LNCAP (cell line): Measurements from ENCODE around the gene NRG2.

ENCODE experiments used
- CTCF ChIP-seq: fragments of 450-650 bp; IDR thresholded peaks from 2 replicates; pipeline ENCODE4 v1.5.1; 2017; ENCODE audit warnings: mild to moderate bottlenecking

NRG2 gene

GRCh38 chr5:140073296-140073695, 30.2 kb upstream of the NRG2 start:
- TF ChIP-seq CTCF = peak; percentile 69

GRCh38 chr5:140072812-140073211, 29.7 kb upstream of the NRG2 start:
- no peak for TF ChIP-seq CTCF

- TF ChIP-seq CTCF = no peak
Measured at GRCh38 chr5:140060816-140061215, 17.7 kb upstream of the NRG2 start.

- no peak for TF ChIP-seq CTCF
Measured at GRCh38 chr5:140058212-140058932, 15.3 kb upstream of the NRG2 start.

- no peak for TF ChIP-seq CTCF
Measured at GRCh38 chr5:140056880-140057279, 13.8 kb upstream of the NRG2 start.

GRCh38 chr5:140055152-140055551, 12.1 kb upstream of the NRG2 start:
- no peak for TF ChIP-seq CTCF

GRCh38 chr5:140054086-140054689, 11.1 kb upstream of the NRG2 start:
- TF ChIP-seq CTCF = no peak
